Gastroesophageal sphincter (tissue), 4 donors: ENCODE measurements around the gene RERG. TPM values are rescaled to one million over a fixed set of nuclear protein-coding genes. Genes with fewer than 3 reads are reported as not detected.
A peak's percentile ranks its signal among the peaks of the same experiment; 100 is the strongest.

Experiments
- ATAC-seq: fragments of 150-250 bp; one replicate; pipeline ENCODE4 v1.9.1; 2016; ENCODE audit warnings: mild to moderate bottlenecking, moderate library complexity
- H3K27ac ChIP-seq, 4 donors: fragments of 200-600 bp; sonication (generic) in 3 of 4; 1 replicate in 3 of 4; 2 replicates in 1 of 4; pipeline ENCODE4 v1.5.1; 2016 to 2019
- H3K27me3 ChIP-seq: fragments of 200-600 bp; sonication (generic); one replicate; pipeline ENCODE4 v1.5.1; 2019
- H3K36me3 ChIP-seq, 2 donors: fragments of 200-600 bp; sonication (generic); one replicate each; pipeline ENCODE4 v1.5.1; 2019; ENCODE audit warnings: control low read depth in 1 of 2
- H3K4me1 ChIP-seq, 3 donors: fragments of 200-600 bp; sonication (generic); 1 replicate in 2 of 3; 2 replicates in 1 of 3; pipeline ENCODE4 v1.5.1; 2016 to 2019; ENCODE audit warnings: control low read depth in 2 of 3
- H3K4me3 ChIP-seq, 2 donors: fragments of 200-600 bp; sonication (generic); one replicate each; pipeline ENCODE4 v1.5.1; 2019; ENCODE audit warnings: mild to moderate bottlenecking in 1 of 2, moderate library complexity in 1 of 2
- H3K9me3 ChIP-seq, 3 donors: fragments of 200-600 bp; sonication (generic); one replicate each; pipeline ENCODE4 v1.5.1; 2017 to 2019; ENCODE audit warnings: control low read depth in 2 of 3
- EP300 ChIP-seq: sonication (generic); formaldehyde crosslinking; IDR thresholded peaks from one replicate; pipeline ENCODE4 v1.6.1; 2017; ENCODE audit warnings: antibody characterized with exemption, mild to moderate bottlenecking
- POLR2A ChIP-seq, 2 donors: fragments of 450-650 bp; IDR thresholded peaks; one replicate each; pipeline ENCODE4 v1.6.1; 2017; ENCODE audit warnings: antibody characterized with exemption in 2 of 2, mild to moderate bottlenecking in 2 of 2, moderate library complexity in 1 of 2
- POLR2AphosphoS5 ChIP-seq: sonication (generic); formaldehyde crosslinking; IDR thresholded peaks from one replicate; pipeline ENCODE4 v1.6.1; 2017; ENCODE audit warnings: antibody characterized with exemption
- WGBS, 2 donors: methylation state at CpG; one replicate each; pipeline ENCODE4 v1.1.5; 2018; ENCODE audit warnings: low coverage in 1 of 2; 5-methylcytosine and 5-hydroxymethylcytosine counted together
- total RNA-seq, 4 donors: library from RNA; depleted of rRNA; stranded (reverse); fragments of >200 nt; gene quantifications; one replicate each; pipeline ENCODE4 v1.1.0, GENCODE V29; 2016
- TF ChIP-seq, protein P1 (sequence below), 4 experiments: fragments of 200-600 bp in 2 of 4; fragments of 450-650 bp in 2 of 4; sonication (generic) in 1 of 4; IDR thresholded peaks; one replicate each; pipeline ENCODE4 v1.5.1; 2017 to 2019; ENCODE audit warnings: antibody characterized with exemption in 4 of 4, mild to moderate bottlenecking in 2 of 4, moderate library complexity in 2 of 4

RERG gene
- total RNA-seq, 4 donors from 2014 or later: 13.6 to 32.0 (median 19.8) TPM

DNA sequence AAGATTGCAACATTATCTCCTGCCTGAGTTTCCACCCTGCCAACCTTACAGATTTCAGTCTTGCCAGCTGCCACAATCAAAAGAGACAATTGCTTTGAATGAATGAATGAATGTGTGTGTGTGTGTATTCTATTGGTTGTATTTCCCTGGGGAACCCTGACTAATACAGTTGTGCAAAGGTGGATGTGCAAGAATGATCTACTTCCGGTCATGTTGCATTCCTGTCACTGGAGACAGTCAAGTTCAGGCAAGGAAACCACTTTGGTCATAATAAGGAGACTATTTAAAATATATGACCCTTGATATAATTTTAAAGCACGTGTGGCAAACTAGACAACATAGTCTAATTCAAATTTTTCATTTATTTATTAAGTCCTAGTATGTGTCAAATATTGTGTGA is 13.1 kb downstream of the RERG start:
- peak; percentile 61 for ATAC-seq
- H3K27ac ChIP-seq: peak overlapping the region in 1 of 4 donors; percentile 59

DNA sequence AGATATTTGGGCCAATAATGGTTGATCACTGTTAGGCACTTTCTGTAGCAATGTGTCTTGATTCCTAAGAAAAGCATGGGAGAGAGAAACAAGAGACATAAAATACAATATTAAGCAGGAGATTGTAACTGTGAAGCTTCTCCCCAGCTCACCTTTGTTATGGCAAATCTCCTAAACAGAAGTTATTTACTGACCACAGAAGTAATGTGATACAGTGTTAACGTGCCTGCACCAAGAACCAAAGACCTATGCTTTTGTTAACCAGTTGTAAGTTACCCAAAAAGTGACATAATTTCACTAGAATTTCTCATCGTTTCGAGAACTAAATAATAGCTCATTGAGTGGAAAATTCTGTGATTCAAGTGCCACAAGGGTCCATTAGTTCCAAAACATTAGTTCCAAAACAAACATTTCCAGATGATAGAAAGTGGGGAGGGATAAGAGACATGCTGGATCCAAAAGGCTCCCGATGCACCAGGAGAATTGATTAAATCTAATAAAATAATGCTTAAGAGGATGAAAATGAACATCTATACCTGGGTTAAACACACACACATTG is 14.3 kb downstream of the RERG start:
- TF ChIP-seq POLR2AphosphoS5 (no peak), POLR2A (IDR thresholded peaks at IDR 0.05) (no peak), EP300 (no peak)
- H3K9me3 ChIP-seq: no peaks in the 10 kb centered on the region
- no peaks in the 10 kb centered on the region for H3K27me3 ChIP-seq
- no peak for ATAC-seq
- WGBS, 2 donors: 40% methylated on average over 1 to 4 of the region's 4 CpGs
- H3K4me1 ChIP-seq: peaks cover 5 to 31% (median 10%) of the 10 kb centered on the region in 3 donors
- peak overlapping the region in 3 of 4 donors; percentile 56 to 59 (median 59) for H3K27ac ChIP-seq
- H3K4me3 ChIP-seq: no peak overlapping the region
- H3K36me3 ChIP-seq: no peaks in the 10 kb centered on the region

More for the DNA sequence above, 13.1 kb downstream of the RERG start:
- H3K9me3 ChIP-seq: no peaks in the 10 kb centered on the region
- no peaks in the 10 kb centered on the region for H3K36me3 ChIP-seq
- H3K4me1 ChIP-seq: peaks cover 5 to 31% (median 10%) of the 10 kb centered on the region in 3 donors
- no peaks in the 10 kb centered on the region for H3K27me3 ChIP-seq
- no peak for TF ChIP-seq POLR2AphosphoS5
- TF ChIP-seq, protein P1, sequence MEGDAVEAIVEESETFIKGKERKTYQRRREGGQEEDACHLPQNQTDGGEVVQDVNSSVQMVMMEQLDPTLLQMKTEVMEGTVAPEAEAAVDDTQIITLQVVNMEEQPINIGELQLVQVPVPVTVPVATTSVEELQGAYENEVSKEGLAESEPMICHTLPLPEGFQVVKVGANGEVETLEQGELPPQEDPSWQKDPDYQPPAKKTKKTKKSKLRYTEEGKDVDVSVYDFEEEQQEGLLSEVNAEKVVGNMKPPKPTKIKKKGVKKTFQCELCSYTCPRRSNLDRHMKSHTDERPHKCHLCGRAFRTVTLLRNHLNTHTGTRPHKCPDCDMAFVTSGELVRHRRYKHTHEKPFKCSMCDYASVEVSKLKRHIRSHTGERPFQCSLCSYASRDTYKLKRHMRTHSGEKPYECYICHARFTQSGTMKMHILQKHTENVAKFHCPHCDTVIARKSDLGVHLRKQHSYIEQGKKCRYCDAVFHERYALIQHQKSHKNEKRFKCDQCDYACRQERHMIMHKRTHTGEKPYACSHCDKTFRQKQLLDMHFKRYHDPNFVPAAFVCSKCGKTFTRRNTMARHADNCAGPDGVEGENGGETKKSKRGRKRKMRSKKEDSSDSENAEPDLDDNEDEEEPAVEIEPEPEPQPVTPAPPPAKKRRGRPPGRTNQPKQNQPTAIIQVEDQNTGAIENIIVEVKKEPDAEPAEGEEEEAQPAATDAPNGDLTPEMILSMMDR (IDR thresholded peaks at IDR 0.05): peak in 2 of 4 experiments; percentile 45 to 47
- H3K4me3 ChIP-seq: no peak overlapping the region
- WGBS, 2 donors: 78 to 86% methylated on average over 2 of the region's 2 CpGs

DNA sequence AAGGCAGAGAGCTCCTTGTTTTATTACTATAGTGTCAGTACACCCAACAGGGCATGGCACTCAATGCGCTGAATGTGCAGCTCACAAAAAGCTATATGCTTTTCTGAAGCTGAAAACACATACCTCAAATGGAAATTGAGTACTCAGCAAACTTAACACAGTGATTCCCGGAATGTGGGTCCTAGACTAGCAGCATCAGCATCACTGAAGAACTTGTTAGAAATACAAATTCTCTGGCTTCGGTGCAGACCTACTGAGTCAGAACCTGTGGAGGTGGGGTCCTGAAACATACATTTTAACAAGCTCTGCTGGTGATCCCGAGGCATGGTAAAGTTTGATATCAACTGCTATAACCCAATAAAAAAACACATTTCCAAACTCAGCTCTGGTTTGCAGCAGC is 14.9 kb downstream of the RERG start:
- Histone ChIP-seq H3K36me3 (no peaks in the 10 kb centered on the region), H3K27ac (peak overlapping the region; percentile 56 to 65 (median 59)), H3K4me1 (peaks cover 5 to 32% (median 10%) of the 10 kb centered on the region in 3 donors)

DNA sequence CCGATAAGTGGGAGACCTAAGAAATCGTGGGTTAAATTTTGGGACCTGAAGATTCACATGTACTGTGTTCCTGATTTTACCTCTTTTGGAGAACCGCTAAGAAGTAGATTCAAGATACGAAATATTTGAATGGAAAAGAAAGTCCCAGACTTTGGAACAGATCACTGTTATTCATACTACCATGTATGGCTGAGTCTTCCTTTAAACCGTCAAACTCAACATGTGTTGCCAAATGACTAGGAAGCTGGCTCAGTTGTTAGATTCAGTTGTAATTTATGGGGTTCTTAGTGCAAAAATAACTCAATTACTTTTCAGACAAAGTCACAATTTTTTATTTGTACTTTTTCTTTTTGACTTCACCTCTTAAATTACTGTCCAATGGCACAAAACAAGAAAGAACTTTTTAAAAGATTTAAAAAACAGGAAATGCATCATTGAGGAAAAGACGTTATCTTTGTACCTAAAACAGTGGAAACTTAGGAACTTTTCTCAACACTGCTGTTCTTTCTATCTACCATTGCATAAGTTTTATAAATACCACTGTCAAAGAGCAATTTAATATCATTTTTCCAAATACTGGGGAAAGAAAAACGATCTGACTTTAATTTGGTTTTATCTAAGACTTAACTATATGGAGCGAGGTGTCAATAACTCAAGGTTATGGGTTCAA is 15.7 kb downstream of the RERG start:
- H3K36me3 ChIP-seq: no peaks in the 10 kb centered on the region
- H3K9me3 ChIP-seq: no peaks in the 10 kb centered on the region
- H3K4me3 ChIP-seq: no peak overlapping the region
- WGBS, 2 donors: 39 to 79% methylated on average over 7 to 8 of the region's 8 CpGs
- no peaks in the 10 kb centered on the region for H3K27me3 ChIP-seq
- peak; percentile 57 for ATAC-seq
- peaks cover 10 to 41% (median 13%) of the 10 kb centered on the region in 3 donors for H3K4me1 ChIP-seq
- peak overlapping the region; percentile 56 to 65 (median 59) for H3K27ac ChIP-seq
- no peak for TF ChIP-seq POLR2A (IDR thresholded peaks at IDR 0.05)
- TF ChIP-seq, protein P1 (IDR thresholded peaks at IDR 0.05): no peak
- peak; percentile 48 for TF ChIP-seq EP300
- TF ChIP-seq POLR2AphosphoS5: peak; percentile 3

More for the DNA sequence above, 14.9 kb downstream of the RERG start:
- no peak overlapping the region for H3K4me3 ChIP-seq
- H3K9me3 ChIP-seq: no peaks in the 10 kb centered on the region
- WGBS, 2 donors: 85 to 100% methylated on average over 1 to 4 of the region's 4 CpGs
- no peak for TF ChIP-seq POLR2AphosphoS5
- TF ChIP-seq POLR2A (IDR thresholded peaks at IDR 0.05): no peak
- no peak for TF ChIP-seq EP300
- TF ChIP-seq, protein P1 (IDR thresholded peaks at IDR 0.05): no peak
- ATAC-seq: no peak
- H3K27me3 ChIP-seq: no peaks in the 10 kb centered on the region

DNA sequence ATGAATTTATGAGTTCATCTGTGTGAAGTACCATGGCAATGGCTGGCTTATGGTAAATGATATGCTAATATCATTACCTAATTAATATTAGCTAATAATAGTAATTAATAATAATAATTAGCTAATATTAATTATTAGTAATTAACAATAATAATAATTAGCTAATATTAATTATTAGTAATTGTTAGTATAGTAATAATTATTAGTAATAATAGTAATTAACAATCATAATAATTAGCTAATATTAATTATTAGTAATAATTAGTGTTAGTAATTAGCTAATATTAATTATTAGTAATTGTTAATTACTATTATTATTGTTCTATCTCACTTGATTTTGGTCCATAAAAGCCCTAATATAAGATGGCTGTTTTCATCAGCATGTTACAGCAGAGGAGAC is 19.8 kb downstream of the RERG start:
- ATAC-seq: no peak
- Histone ChIP-seq H3K27ac (peak overlapping the region in 3 of 4 donors; percentile 7 to 52 (median 20)), H3K4me1 (peaks cover 8 to 37% (median 14%) of the 10 kb centered on the region in 3 donors), H3K9me3 (no peaks in the 10 kb centered on the region), H3K36me3 (no peaks in the 10 kb centered on the region), H3K4me3 (no peak overlapping the region), H3K27me3 (no peaks in the 10 kb centered on the region)
- TF ChIP-seq POLR2A (IDR thresholded peaks at IDR 0.05): no peak
- TF ChIP-seq POLR2AphosphoS5: no peak
- TF ChIP-seq, protein P1 (IDR thresholded peaks at IDR 0.05): no peak
- TF ChIP-seq EP300: no peak
